Measurements from ENCODE around the gene SAMHD1.
"Not testable (repeated sequence)": the region's sequence is repeated elsewhere in the genome, so short reads cannot be mapped to it uniquely, and the experiment has no call there.

SAMHD1 gene

GRCh38 chr20:36880741-36881250 lies 70.7 kb downstream of the SAMHD1 start:
- H3K27me3 ChIP-seq (replicated peaks; ENCODE audit: control insufficient read depth, insufficient read depth, low read length): no peaks in the 10 kb centered on the region
- DNase-seq (ENCODE audit: extremely low read depth, insufficient read length): no peak
- H3K36me3 ChIP-seq (ENCODE audit: control insufficient read depth, insufficient read depth, low read length): no peaks in the 10 kb centered on the region
- TF ChIP-seq, protein P1, sequence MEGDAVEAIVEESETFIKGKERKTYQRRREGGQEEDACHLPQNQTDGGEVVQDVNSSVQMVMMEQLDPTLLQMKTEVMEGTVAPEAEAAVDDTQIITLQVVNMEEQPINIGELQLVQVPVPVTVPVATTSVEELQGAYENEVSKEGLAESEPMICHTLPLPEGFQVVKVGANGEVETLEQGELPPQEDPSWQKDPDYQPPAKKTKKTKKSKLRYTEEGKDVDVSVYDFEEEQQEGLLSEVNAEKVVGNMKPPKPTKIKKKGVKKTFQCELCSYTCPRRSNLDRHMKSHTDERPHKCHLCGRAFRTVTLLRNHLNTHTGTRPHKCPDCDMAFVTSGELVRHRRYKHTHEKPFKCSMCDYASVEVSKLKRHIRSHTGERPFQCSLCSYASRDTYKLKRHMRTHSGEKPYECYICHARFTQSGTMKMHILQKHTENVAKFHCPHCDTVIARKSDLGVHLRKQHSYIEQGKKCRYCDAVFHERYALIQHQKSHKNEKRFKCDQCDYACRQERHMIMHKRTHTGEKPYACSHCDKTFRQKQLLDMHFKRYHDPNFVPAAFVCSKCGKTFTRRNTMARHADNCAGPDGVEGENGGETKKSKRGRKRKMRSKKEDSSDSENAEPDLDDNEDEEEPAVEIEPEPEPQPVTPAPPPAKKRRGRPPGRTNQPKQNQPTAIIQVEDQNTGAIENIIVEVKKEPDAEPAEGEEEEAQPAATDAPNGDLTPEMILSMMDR (IDR thresholded peaks at IDR 0.05; ENCODE audit: insufficient read depth, low read length, poor library complexity, severe bottlenecking): no peak
- H3K4me3 ChIP-seq (replicated peaks; ENCODE audit: low read depth, low read length): no peak overlapping the region

DNA sequence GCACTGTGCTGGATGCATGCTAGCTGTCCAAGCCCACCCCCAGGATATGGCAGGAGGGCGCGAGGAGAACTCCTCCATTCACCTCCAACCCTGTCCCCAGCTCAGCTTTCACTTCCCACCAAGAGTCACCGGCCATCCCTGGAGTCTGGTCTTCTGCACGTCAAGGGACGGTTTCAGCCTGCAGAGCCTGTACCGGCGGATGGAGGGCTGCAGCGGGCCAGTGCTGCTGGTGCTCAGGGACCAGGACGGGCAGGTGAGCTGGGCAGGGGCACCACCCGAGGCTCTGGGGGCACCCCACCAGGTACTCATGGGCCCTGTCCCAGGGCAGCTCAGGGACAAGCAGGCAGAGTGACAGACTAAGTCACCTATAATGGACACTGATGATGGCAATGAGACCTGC lies 72.6 kb downstream of the SAMHD1 start:
- H3K27me3 ChIP-seq (replicated peaks; ENCODE audit: control insufficient read depth, insufficient read depth, low read length): no peaks in the 10 kb centered on the region
- no peak for DNase-seq (ENCODE audit: extremely low read depth, insufficient read length)
- H3K4me3 ChIP-seq (replicated peaks; ENCODE audit: low read depth, low read length): no peak overlapping the region
- H3K36me3 ChIP-seq (ENCODE audit: control insufficient read depth, insufficient read depth, low read length): no peaks in the 10 kb centered on the region
- TF ChIP-seq, protein P1 (IDR thresholded peaks at IDR 0.05; ENCODE audit: insufficient read depth, low read length, poor library complexity, severe bottlenecking): no peak

DNA sequence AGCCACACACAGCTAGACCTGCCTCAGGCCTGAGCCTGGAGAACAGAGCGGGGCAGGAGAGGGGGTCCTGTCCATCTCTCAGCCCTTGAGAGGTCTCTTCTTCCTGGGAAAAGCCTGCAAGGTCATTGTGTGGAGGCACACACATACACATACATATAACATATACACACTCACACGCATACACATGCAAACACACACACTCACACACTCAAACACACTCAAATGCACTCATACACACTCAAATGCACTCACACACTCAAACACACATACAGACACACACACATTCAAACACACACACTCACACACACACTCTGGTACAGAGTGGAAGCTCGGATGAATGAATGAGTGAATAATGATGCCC lies 75.1 kb downstream of the SAMHD1 start:
- Histone ChIP-seq H3K27me3 (replicated peaks; ENCODE audit: control insufficient read depth, insufficient read depth, low read length) (no peaks in the 10 kb centered on the region), H3K36me3 (ENCODE audit: control insufficient read depth, insufficient read depth, low read length) (no peaks in the 10 kb centered on the region), H3K4me3 (replicated peaks; ENCODE audit: low read depth, low read length) (no peak overlapping the region)
- DNase-seq (ENCODE audit: extremely low read depth, insufficient read length): no peak
- TF ChIP-seq, protein P1 (IDR thresholded peaks at IDR 0.05; ENCODE audit: insufficient read depth, low read length, poor library complexity, severe bottlenecking): no peak

- H3K36me3 ChIP-seq (ENCODE audit: control insufficient read depth, insufficient read depth, low read length): no peaks in the 10 kb centered on the region
- DNase-seq (ENCODE audit: extremely low read depth, insufficient read length): no peak
- H3K27me3 ChIP-seq (replicated peaks; ENCODE audit: control insufficient read depth, insufficient read depth, low read length): no peaks in the 10 kb centered on the region
- no peak within 1 kb of the TSS for H3K4me3 ChIP-seq (replicated peaks; ENCODE audit: low read depth, low read length)
- TF ChIP-seq, protein P1 (IDR thresholded peaks at IDR 0.05; ENCODE audit: insufficient read depth, low read length, poor library complexity, severe bottlenecking): no peak
Measured at GRCh38 chr20:36875702-36876472, 75.6 kb downstream of the SAMHD1 start, which contains the start of gene TLDC2. Gene TLDC2 (plus strand): TSS chr20:36876138. CDS start chr20:36876175, 37 bp downstream.

- H3K4me3 ChIP-seq (replicated peaks; ENCODE audit: low read depth, low read length); DNase-seq (ENCODE audit: extremely low read depth, insufficient read length); H3K27me3 ChIP-seq (replicated peaks; ENCODE audit: control insufficient read depth, insufficient read depth, low read length); H3K36me3 ChIP-seq (ENCODE audit: control insufficient read depth, insufficient read depth, low read length): not testable (repeated sequence)
Measured at GRCh38 chr20:36875093-36875492, 76.4 kb downstream of the SAMHD1 start.

- no peaks in the 10 kb centered on the region for H3K27me3 ChIP-seq (replicated peaks; ENCODE audit: control insufficient read depth, insufficient read depth, low read length)
- no peaks in the 10 kb centered on the region for H3K36me3 ChIP-seq (ENCODE audit: control insufficient read depth, insufficient read depth, low read length)
- no peak overlapping the region for H3K4me3 ChIP-seq (replicated peaks; ENCODE audit: low read depth, low read length)
- TF ChIP-seq, protein P1 (IDR thresholded peaks at IDR 0.05; ENCODE audit: insufficient read depth, low read length, poor library complexity, severe bottlenecking): no peak
- DNase-seq (ENCODE audit: extremely low read depth, insufficient read length): no peak
Measured at GRCh38 chr20:36873498-36874189, 77.9 kb downstream of the SAMHD1 start.

Data from GM06990 (cell line).